ENCODE results near the gene CBX3. TPM values are rescaled to one million over a fixed set of nuclear protein-coding genes. Genes with fewer than 3 reads are reported as not detected.

CBX3 gene
- total RNA-seq, 3 donors from 2014 or later = 88.0 to 98.3 (median 96.0) TPM

- H3K27ac ChIP-seq = no peak overlapping the region
- no peaks in the 10 kb centered on the region for H3K9me3 ChIP-seq
- TF ChIP-seq CTCF (IDR thresholded peaks at IDR 0.05) (no peak), POLR2A (IDR thresholded peaks at IDR 0.05) (no peak)
- intact Hi-C loops (cut with DNase I; ENCODE audit: low total_unique reads) = no loop called here
- no peaks in the 10 kb centered on the region for H3K36me3 ChIP-seq
- no peak for DNase-seq (ENCODE audit: low spot score in 2 of 2)
- no peaks in the 10 kb centered on the region for H3K4me1 ChIP-seq
- no peaks in the 10 kb centered on the region for H3K27me3 ChIP-seq
- no peak overlapping the region for H3K4me3 ChIP-seq
These were observed 12.4 kb downstream of the CBX3 start for GRCh38 chr7:26213807-26214515.

- no peak overlapping the region for H3K4me3 ChIP-seq
- no peaks in the 10 kb centered on the region for H3K9me3 ChIP-seq
- H3K27me3 ChIP-seq = no peaks in the 10 kb centered on the region
- no peaks in the 10 kb centered on the region for H3K4me1 ChIP-seq
- H3K27ac ChIP-seq = no peak overlapping the region
- H3K36me3 ChIP-seq = no peaks in the 10 kb centered on the region
- intact Hi-C loops (cut with DNase I; ENCODE audit: low total_unique reads) = no loop called here
- TF ChIP-seq POLR2A (IDR thresholded peaks at IDR 0.05) = no peak
- no peak for TF ChIP-seq POLR2AphosphoS5 (IDR thresholded peaks at IDR 0.05)
- no peak for TF ChIP-seq CTCF (IDR thresholded peaks at IDR 0.05)
- no peak for DNase-seq (ENCODE audit: low spot score in 2 of 2)
These were observed 14.5 kb downstream of the CBX3 start for GRCh38 chr7:26216049-26216448.

GRCh38 chr7:26224359-26224758 lies 22.8 kb downstream of the CBX3 start:
- TF ChIP-seq CTCF (IDR thresholded peaks at IDR 0.05) (no peak), POLR2A (IDR thresholded peaks at IDR 0.05) (no peak), POLR2AphosphoS5 (IDR thresholded peaks at IDR 0.05) (no peak)

GRCh38 chr7:26227987-26228386 lies 26.4 kb downstream of the CBX3 start:
- no peak overlapping the region for H3K4me3 ChIP-seq
- no peak overlapping the region for H3K27ac ChIP-seq
- no peaks in the 10 kb centered on the region for H3K4me1 ChIP-seq
- H3K9me3 ChIP-seq = no peaks in the 10 kb centered on the region
- intact Hi-C loops (cut with DNase I; ENCODE audit: low total_unique reads) = no loop called here
- TF ChIP-seq CTCF (IDR thresholded peaks at IDR 0.05) = no peak
- H3K27me3 ChIP-seq = no peaks in the 10 kb centered on the region
- no peak for DNase-seq (ENCODE audit: low spot score in 2 of 2)
- no peaks in the 10 kb centered on the region for H3K36me3 ChIP-seq

More at GRCh38 chr7:26224359-26224758, 22.8 kb downstream of the CBX3 start:
- H3K36me3 ChIP-seq = no peaks in the 10 kb centered on the region
- intact Hi-C loops (cut with DNase I; ENCODE audit: low total_unique reads) = no loop called here
- no peak for DNase-seq (ENCODE audit: low spot score in 2 of 2)
- no peaks in the 10 kb centered on the region for H3K4me1 ChIP-seq
- H3K27me3 ChIP-seq = no peaks in the 10 kb centered on the region
- no peaks in the 10 kb centered on the region for H3K9me3 ChIP-seq
- no peak overlapping the region for H3K4me3 ChIP-seq
- H3K27ac ChIP-seq = no peak overlapping the region

GRCh38 chr7:26233902-26234511 lies 32.5 kb downstream of the CBX3 start:
- Histone ChIP-seq H3K27me3 (peaks cover 0 to 5% of the 10 kb centered on the region in 2 donors), H3K4me1 (no peaks in the 10 kb centered on the region), H3K9me3 (no peaks in the 10 kb centered on the region), H3K27ac (no peak overlapping the region), H3K36me3 (no peaks in the 10 kb centered on the region), H3K4me3 (no peak overlapping the region)
- no peak for TF ChIP-seq CTCF (IDR thresholded peaks at IDR 0.05)
- no peak for TF ChIP-seq POLR2AphosphoS5 (IDR thresholded peaks at IDR 0.05)
- TF ChIP-seq POLR2A (IDR thresholded peaks at IDR 0.05) = no peak
- intact Hi-C loops (cut with DNase I; ENCODE audit: low total_unique reads) = no loop called here
- no peak for DNase-seq (ENCODE audit: low spot score in 2 of 2)
